Measurements from ENCODE around the gene DTL. TPM values are rescaled to one million over a fixed set of nuclear protein-coding genes. Genes with fewer than 3 reads are reported as not detected.
"Not testable (repeated sequence)": the region's sequence is repeated elsewhere in the genome, so short reads cannot be mapped to it uniquely, and the experiment has no call there.

DTL gene
- total RNA-seq, 4 donors from 2014 or later = 0.06 to 0.17 (median 0.17) TPM; not detected in 1

- H3K4me1 ChIP-seq = no peaks in the 10 kb centered on the region
- H3K27ac ChIP-seq (replicated peaks in 1 of 4) = no peak overlapping the region
- no peak overlapping the region for H3K4me3 ChIP-seq
- DNase-seq (ENCODE audit: extremely low spot score) = no peak
- H3K36me3 ChIP-seq = peaks cover 0 to 10% (median 6%) of the 10 kb centered on the region in 4 donors
- TF ChIP-seq POLR2A (IDR thresholded peaks at IDR 0.05; ENCODE audit: low read depth) (no peak), EP300 (IDR thresholded peaks at IDR 0.05) (no peak), CTCF (IDR thresholded peaks at IDR 0.05) (no peak), POLR2AphosphoS5 (IDR thresholded peaks at IDR 0.05) (no peak)
- 97% methylated on average over 3 of the region's 3 CpGs for WGBS
- H3K27me3 ChIP-seq = no peaks in the 10 kb centered on the region
- intact Hi-C loops (cut with DNase I) = no loop called here
- no peaks in the 10 kb centered on the region for H3K9me3 ChIP-seq
Measured at GRCh38 chr1:212024469-212025149, 10.9 kb upstream of the DTL start.

GRCh38 chr1:212027727-212028126 lies 7.8 kb upstream of the DTL start:
- H3K36me3 ChIP-seq; H3K27me3 ChIP-seq; H3K4me3 ChIP-seq; DNase-seq (ENCODE audit: extremely low spot score); H3K9me3 ChIP-seq; intact Hi-C loops (cut with DNase I); H3K27ac ChIP-seq (replicated peaks in 1 of 4): not testable (repeated sequence)
- peaks cover 0 to 15% (median 8%) of the 10 kb centered on the region in 4 donors for H3K4me1 ChIP-seq
- 90% methylated on average over 10 of the region's 10 CpGs for WGBS

- Histone ChIP-seq H3K9me3 (no peaks in the 10 kb centered on the region), H3K36me3 (no peaks in the 10 kb centered on the region), H3K4me1 (peaks cover 12 to 38% (median 25%) of the 10 kb centered on the region in 4 donors), H3K27me3 (no peaks in the 10 kb centered on the region), H3K27ac (replicated peaks in 1 of 4) (no peak overlapping the region), H3K4me3 (no peak overlapping the region)
- TF ChIP-seq EP300 (IDR thresholded peaks at IDR 0.05) (no peak), POLR2AphosphoS5 (IDR thresholded peaks at IDR 0.05) (peak in 1 of 2 donors; percentile 18)
- intact Hi-C loops (cut with DNase I) = loop anchor here (10.0 kb wide), 1 partner anchor 346 kb away; no protein-coding TSS in a partner anchor
- 91% methylated on average over 1 of the region's 1 CpG for WGBS
- DNase-seq (ENCODE audit: extremely low spot score) = no peak
Measured at GRCh38 chr1:212030936-212031528, 4.5 kb upstream of the DTL start.

- Histone ChIP-seq H3K27ac (replicated peaks in 1 of 4) (peak overlapping the region; percentile 84 to 88 (median 86)), H3K4me1 (peaks cover 18 to 42% (median 30%) of the 10 kb centered on the region in 4 donors), H3K4me3 (peak overlapping the region; percentile 61 to 78 (median 68)), H3K36me3 (no peaks in the 10 kb centered on the region), H3K27me3 (no peaks in the 10 kb centered on the region), H3K9me3 (no peaks in the 10 kb centered on the region)
- intact Hi-C loops (cut with DNase I) = loop anchor here (10.0 kb wide), 1 partner anchor 350 kb away; no protein-coding TSS in a partner anchor
- DNase-seq (ENCODE audit: extremely low spot score) = no peak
- peak in 1 of 2 donors; percentile 4 for TF ChIP-seq POLR2AphosphoS5 (IDR thresholded peaks at IDR 0.05)
- TF ChIP-seq EP300 (IDR thresholded peaks at IDR 0.05) = no peak
- WGBS = 3% methylated on average over 13 of the region's 13 CpGs
Measured at GRCh38 chr1:212034516-212035122, 929 bp upstream of the DTL start.

- TF ChIP-seq POLR2A (IDR thresholded peaks at IDR 0.05; ENCODE audit: low read depth) (no peak), POLR2AphosphoS5 (IDR thresholded peaks at IDR 0.05) (no peak), CTCF (IDR thresholded peaks at IDR 0.05) (no peak), EP300 (IDR thresholded peaks at IDR 0.05) (no peak)
- Histone ChIP-seq H3K9me3 (no peaks in the 10 kb centered on the region), H3K4me1 (peaks cover 18 to 39% (median 27%) of the 10 kb centered on the region in 4 donors), H3K4me3 (peak overlapping the region; percentile 61 to 78 (median 68)), H3K27ac (replicated peaks in 1 of 4) (peak overlapping the region; percentile 84 to 88 (median 86)), H3K36me3 (no peaks in the 10 kb centered on the region), H3K27me3 (no peaks in the 10 kb centered on the region)
- no peak for DNase-seq (ENCODE audit: extremely low spot score)
- WGBS = 2% methylated on average over 29 of the region's 32 CpGs
- intact Hi-C loops (cut with DNase I) = loop anchor here (10.0 kb wide), 1 partner anchor 351 kb away; no protein-coding TSS in a partner anchor
Measured at GRCh38 chr1:212035835-212036605, 472 bp downstream of the DTL start.
